Memory B cell (primary cell): Measurements from ENCODE around the gene IL1RAPL2.

ENCODE experiments used
- ATAC-seq: fragments of 150-1000 bp; cut with Tn5 transposase; 2 replicates; pipeline ENCODE4 v1.10.0; 2021; ENCODE audit warnings: low read depth, mild to moderate bottlenecking, moderate library complexity
- DNase-seq, 2 donors: peaks; one replicate each; pipeline ENCODE4 v3.0.0; 2022; ENCODE audit warnings: low spot score in 2 of 2
- H3K27ac Mint-ChIP-seq: one replicate; pipeline ENCODE4 v1.8.0; 2022; ENCODE audit warnings: mild to moderate bottlenecking, moderate library complexity, mixed read lengths
- H3K27me3 Mint-ChIP-seq: one replicate; pipeline ENCODE4 v1.8.0; 2022; ENCODE audit warnings: mixed read lengths
- H3K36me3 Mint-ChIP-seq: one replicate; pipeline ENCODE4 v1.8.0; 2022; ENCODE audit warnings: mild to moderate bottlenecking, mixed read lengths
- H3K4me1 Mint-ChIP-seq: one replicate; pipeline ENCODE4 v1.8.0; 2022; ENCODE audit warnings: mixed read lengths
- H3K4me3 Mint-ChIP-seq: one replicate; pipeline ENCODE4 v1.8.0; 2022; ENCODE audit warnings: mild to moderate bottlenecking, moderate library complexity, mixed read lengths
- H3K9me3 Mint-ChIP-seq: one replicate; pipeline ENCODE4 v1.8.0; 2022; ENCODE audit warnings: mixed read lengths

The IL1RAPL2 gene

GRCh38 chrX:104707042-104707441 lies 141.0 kb downstream of the IL1RAPL2 start:
- no peak for DNase-seq
- H3K4me3 Mint-ChIP-seq = no peak overlapping the region
- H3K36me3 Mint-ChIP-seq = no peaks in the 10 kb centered on the region
- H3K27me3 Mint-ChIP-seq = peaks cover 2% of the 10 kb centered on the region
- no peaks in the 10 kb centered on the region for H3K4me1 Mint-ChIP-seq
- no peak overlapping the region for H3K27ac Mint-ChIP-seq
- no peak for ATAC-seq
- H3K9me3 Mint-ChIP-seq = peaks cover 2% of the 10 kb centered on the region

GRCh38 chrX:104707572-104707971 lies 141.6 kb downstream of the IL1RAPL2 start:
- Mint-ChIP-seq H3K27me3 (peaks cover 2% of the 10 kb centered on the region), H3K4me3 (no peak overlapping the region), H3K27ac (no peak overlapping the region), H3K36me3 (no peaks in the 10 kb centered on the region), H3K4me1 (no peaks in the 10 kb centered on the region), H3K9me3 (peaks cover 2% of the 10 kb centered on the region)
- ATAC-seq = no peak
- DNase-seq = no peak

- peaks cover 2% of the 10 kb centered on the region for H3K27me3 Mint-ChIP-seq
- ATAC-seq = no peak
- H3K36me3 Mint-ChIP-seq = no peaks in the 10 kb centered on the region
- no peak overlapping the region for H3K27ac Mint-ChIP-seq
- peaks cover 2% of the 10 kb centered on the region for H3K9me3 Mint-ChIP-seq
- H3K4me1 Mint-ChIP-seq = no peaks in the 10 kb centered on the region
- DNase-seq = no peak
- no peak overlapping the region for H3K4me3 Mint-ChIP-seq
Observed at GRCh38 chrX:104712515-104712914, 146.5 kb downstream of the IL1RAPL2 start.

GRCh38 chrX:104721854-104722253 lies 155.9 kb downstream of the IL1RAPL2 start:
- no peaks in the 10 kb centered on the region for H3K36me3 Mint-ChIP-seq
- H3K27me3 Mint-ChIP-seq = no peaks in the 10 kb centered on the region
- ATAC-seq = no peak
- DNase-seq = no peak
- no peaks in the 10 kb centered on the region for H3K4me1 Mint-ChIP-seq
- H3K4me3 Mint-ChIP-seq = no peak overlapping the region
- no peak overlapping the region for H3K27ac Mint-ChIP-seq
- H3K9me3 Mint-ChIP-seq = no peaks in the 10 kb centered on the region

GRCh38 chrX:104728456-104728855 lies 162.5 kb downstream of the IL1RAPL2 start:
- H3K27me3 Mint-ChIP-seq = no peaks in the 10 kb centered on the region
- DNase-seq = no peak
- H3K4me1 Mint-ChIP-seq = no peaks in the 10 kb centered on the region
- no peaks in the 10 kb centered on the region for H3K9me3 Mint-ChIP-seq
- no peak for ATAC-seq
- no peak overlapping the region for H3K27ac Mint-ChIP-seq
- no peak overlapping the region for H3K4me3 Mint-ChIP-seq
- no peaks in the 10 kb centered on the region for H3K36me3 Mint-ChIP-seq

GRCh38 chrX:104742355-104742754 lies 176.4 kb downstream of the IL1RAPL2 start:
- ATAC-seq = no peak
- no peaks in the 10 kb centered on the region for H3K27me3 Mint-ChIP-seq
- H3K27ac Mint-ChIP-seq = no peak overlapping the region
- no peaks in the 10 kb centered on the region for H3K4me1 Mint-ChIP-seq
- no peak for DNase-seq
- no peaks in the 10 kb centered on the region for H3K36me3 Mint-ChIP-seq
- H3K4me3 Mint-ChIP-seq = no peak overlapping the region
- H3K9me3 Mint-ChIP-seq = no peaks in the 10 kb centered on the region

GRCh38 chrX:104745152-104745551 lies 179.2 kb downstream of the IL1RAPL2 start:
- ATAC-seq (no peak), DNase-seq (no peak)
- no peaks in the 10 kb centered on the region for H3K27me3 Mint-ChIP-seq
- H3K36me3 Mint-ChIP-seq = no peaks in the 10 kb centered on the region
- H3K9me3 Mint-ChIP-seq = no peaks in the 10 kb centered on the region
- H3K27ac Mint-ChIP-seq = no peak overlapping the region
- H3K4me1 Mint-ChIP-seq = no peaks in the 10 kb centered on the region
- no peak overlapping the region for H3K4me3 Mint-ChIP-seq

- Mint-ChIP-seq H3K27ac (no peak overlapping the region), H3K9me3 (peaks cover 1% of the 10 kb centered on the region), H3K27me3 (no peaks in the 10 kb centered on the region), H3K4me1 (no peaks in the 10 kb centered on the region), H3K4me3 (no peak overlapping the region), H3K36me3 (no peaks in the 10 kb centered on the region)
- ATAC-seq (no peak), DNase-seq (no peak)
Observed at GRCh38 chrX:104749951-104750610, 184.1 kb downstream of the IL1RAPL2 start.

GRCh38 chrX:104762641-104763040 lies 196.6 kb downstream of the IL1RAPL2 start:
- Mint-ChIP-seq H3K4me3 (no peak overlapping the region), H3K36me3 (no peaks in the 10 kb centered on the region), H3K4me1 (no peaks in the 10 kb centered on the region), H3K27me3 (no peaks in the 10 kb centered on the region), H3K9me3 (peaks cover 8% of the 10 kb centered on the region), H3K27ac (no peak overlapping the region)
- ATAC-seq (no peak), DNase-seq (no peak)

- ATAC-seq (no peak), DNase-seq (no peak)
- H3K36me3 Mint-ChIP-seq = no peaks in the 10 kb centered on the region
- H3K27me3 Mint-ChIP-seq = no peaks in the 10 kb centered on the region
- H3K27ac Mint-ChIP-seq = no peak overlapping the region
- no peaks in the 10 kb centered on the region for H3K9me3 Mint-ChIP-seq
- no peak overlapping the region for H3K4me3 Mint-ChIP-seq
- H3K4me1 Mint-ChIP-seq = no peaks in the 10 kb centered on the region
Observed at GRCh38 chrX:104789784-104790183, 223.8 kb downstream of the IL1RAPL2 start.

GRCh38 chrX:104795804-104796203 lies 229.8 kb downstream of the IL1RAPL2 start:
- no peak overlapping the region for H3K27ac Mint-ChIP-seq
- H3K4me3 Mint-ChIP-seq = no peak overlapping the region
- DNase-seq = no peak
- no peak for ATAC-seq
- H3K9me3 Mint-ChIP-seq = no peaks in the 10 kb centered on the region
- no peaks in the 10 kb centered on the region for H3K36me3 Mint-ChIP-seq
- no peaks in the 10 kb centered on the region for H3K27me3 Mint-ChIP-seq
- H3K4me1 Mint-ChIP-seq = no peaks in the 10 kb centered on the region

- no peak overlapping the region for H3K4me3 Mint-ChIP-seq
- no peaks in the 10 kb centered on the region for H3K36me3 Mint-ChIP-seq
- ATAC-seq = no peak
- H3K27ac Mint-ChIP-seq = no peak overlapping the region
- no peak for DNase-seq
- H3K27me3 Mint-ChIP-seq = no peaks in the 10 kb centered on the region
- H3K9me3 Mint-ChIP-seq = peaks cover under 1% of the 10 kb centered on the region
- no peaks in the 10 kb centered on the region for H3K4me1 Mint-ChIP-seq
Observed at GRCh38 chrX:104803219-104803618, 237.2 kb downstream of the IL1RAPL2 start.

- Mint-ChIP-seq H3K27ac (no peak overlapping the region), H3K27me3 (no peaks in the 10 kb centered on the region), H3K4me3 (no peak overlapping the region), H3K9me3 (peaks cover 4% of the 10 kb centered on the region), H3K36me3 (no peaks in the 10 kb centered on the region), H3K4me1 (no peaks in the 10 kb centered on the region)
- DNase-seq (no peak), ATAC-seq (no peak)
Observed at GRCh38 chrX:104806346-104806745, 240.3 kb downstream of the IL1RAPL2 start.

GRCh38 chrX:104833401-104833800 lies 267.4 kb downstream of the IL1RAPL2 start:
- H3K27ac Mint-ChIP-seq = no peak overlapping the region
- no peaks in the 10 kb centered on the region for H3K36me3 Mint-ChIP-seq
- ATAC-seq (no peak), DNase-seq (no peak)
- H3K4me1 Mint-ChIP-seq = no peaks in the 10 kb centered on the region
- H3K9me3 Mint-ChIP-seq = peaks cover 1% of the 10 kb centered on the region
- H3K4me3 Mint-ChIP-seq = no peak overlapping the region
- H3K27me3 Mint-ChIP-seq = no peaks in the 10 kb centered on the region

GRCh38 chrX:104842646-104843045 lies 276.6 kb downstream of the IL1RAPL2 start:
- H3K4me3 Mint-ChIP-seq = no peak overlapping the region
- H3K4me1 Mint-ChIP-seq = no peaks in the 10 kb centered on the region
- H3K36me3 Mint-ChIP-seq = no peaks in the 10 kb centered on the region
- H3K27me3 Mint-ChIP-seq = no peaks in the 10 kb centered on the region
- ATAC-seq (no peak), DNase-seq (no peak)
- H3K27ac Mint-ChIP-seq = no peak overlapping the region
- peaks cover 8% of the 10 kb centered on the region for H3K9me3 Mint-ChIP-seq
